ENCODE data around the gene SLAMF9. TPM values are rescaled to one million over a fixed set of nuclear protein-coding genes. Genes with fewer than 3 reads are reported as not detected.

The SLAMF9 gene
- total RNA-seq, 2 donors from 2014 or later = not detected

DNA sequence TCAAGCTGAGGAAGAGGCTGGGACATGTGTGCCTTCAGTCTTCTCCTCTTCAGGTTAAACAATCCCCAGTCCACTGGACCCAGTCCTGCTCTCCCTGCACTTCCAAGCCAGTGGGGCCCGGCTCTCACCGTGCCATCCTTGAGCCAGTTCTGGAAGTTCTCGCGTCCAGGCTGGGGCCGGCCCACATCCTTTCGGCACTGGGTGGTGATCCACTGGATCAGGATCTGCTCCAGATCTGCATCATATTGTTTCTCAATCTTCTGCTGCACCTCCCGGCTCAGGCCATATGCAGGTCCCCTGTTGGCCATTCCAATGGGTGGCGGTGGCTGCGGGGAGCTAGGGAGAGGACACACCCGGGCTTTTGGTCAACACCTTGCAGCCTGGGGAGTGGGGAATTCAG, 33.8 kb downstream of the SLAMF9 start:
- Histone ChIP-seq H3K27ac (peak overlapping the region in 1 of 2 donors; percentile 32), H3K4me3 (no peak overlapping the region)

DNA sequence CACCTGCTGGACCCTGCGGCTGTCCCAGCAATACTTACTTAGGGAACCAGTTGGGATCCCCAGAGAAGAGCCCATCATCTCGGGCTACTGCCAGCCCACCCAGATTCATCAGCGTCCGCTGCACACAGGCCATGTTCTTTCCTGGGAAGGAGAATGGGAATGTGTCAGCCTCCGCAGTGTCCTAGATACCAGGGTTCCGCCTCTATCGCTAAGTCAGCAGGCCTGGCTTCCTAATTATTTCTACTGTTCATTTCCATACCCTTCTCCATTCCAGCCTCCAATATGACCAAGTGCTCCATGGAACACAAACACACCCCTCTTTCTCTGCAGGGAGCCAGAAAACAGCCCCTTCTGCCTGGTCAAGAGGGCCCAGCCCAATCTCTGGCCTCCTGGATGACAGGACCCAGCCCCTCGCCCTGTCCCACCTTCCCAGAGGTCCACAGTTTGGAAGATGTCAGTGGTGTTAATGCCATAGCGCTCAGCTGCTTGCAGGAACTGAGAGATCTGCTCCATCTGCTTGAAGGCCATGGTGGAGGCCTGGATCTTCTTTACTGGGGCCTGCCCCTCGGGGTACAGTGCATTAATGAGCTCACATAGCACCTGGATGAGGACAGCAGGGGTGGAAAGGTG, 34.7 kb downstream of the SLAMF9 start:
- peak overlapping the region in 1 of 2 donors; percentile 32 for H3K27ac ChIP-seq

More for the DNA sequence above, 33.8 kb downstream of the SLAMF9 start:
- DNase-seq (ENCODE audit: low spot score) = no peak
- TF ChIP-seq, protein P1, sequence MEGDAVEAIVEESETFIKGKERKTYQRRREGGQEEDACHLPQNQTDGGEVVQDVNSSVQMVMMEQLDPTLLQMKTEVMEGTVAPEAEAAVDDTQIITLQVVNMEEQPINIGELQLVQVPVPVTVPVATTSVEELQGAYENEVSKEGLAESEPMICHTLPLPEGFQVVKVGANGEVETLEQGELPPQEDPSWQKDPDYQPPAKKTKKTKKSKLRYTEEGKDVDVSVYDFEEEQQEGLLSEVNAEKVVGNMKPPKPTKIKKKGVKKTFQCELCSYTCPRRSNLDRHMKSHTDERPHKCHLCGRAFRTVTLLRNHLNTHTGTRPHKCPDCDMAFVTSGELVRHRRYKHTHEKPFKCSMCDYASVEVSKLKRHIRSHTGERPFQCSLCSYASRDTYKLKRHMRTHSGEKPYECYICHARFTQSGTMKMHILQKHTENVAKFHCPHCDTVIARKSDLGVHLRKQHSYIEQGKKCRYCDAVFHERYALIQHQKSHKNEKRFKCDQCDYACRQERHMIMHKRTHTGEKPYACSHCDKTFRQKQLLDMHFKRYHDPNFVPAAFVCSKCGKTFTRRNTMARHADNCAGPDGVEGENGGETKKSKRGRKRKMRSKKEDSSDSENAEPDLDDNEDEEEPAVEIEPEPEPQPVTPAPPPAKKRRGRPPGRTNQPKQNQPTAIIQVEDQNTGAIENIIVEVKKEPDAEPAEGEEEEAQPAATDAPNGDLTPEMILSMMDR (IDR thresholded peaks at IDR 0.05) = no peak
- Histone ChIP-seq H3K4me1 (peaks cover 0 to 88% of the 10 kb centered on the region in 2 donors), H3K27me3 (no peaks in the 10 kb centered on the region), H3K36me3 (peaks cover 39% of the 10 kb centered on the region), H3K9me3 (no peaks in the 10 kb centered on the region)

GRCh38 chr1:159918352-159919200, 35.5 kb downstream of the SLAMF9 start:
- DNase-seq (ENCODE audit: low spot score) = no peak
- Histone ChIP-seq H3K4me1 (peaks cover 0 to 91% of the 10 kb centered on the region in 2 donors), H3K36me3 (peaks cover 39% of the 10 kb centered on the region), H3K9me3 (no peaks in the 10 kb centered on the region), H3K4me3 (no peak overlapping the region), H3K27me3 (no peaks in the 10 kb centered on the region), H3K27ac (peak overlapping the region in 1 of 2 donors; percentile 32)
- TF ChIP-seq, protein P1 (IDR thresholded peaks at IDR 0.05) = no peak

More for the DNA sequence above, 34.7 kb downstream of the SLAMF9 start:
- Histone ChIP-seq H3K27me3 (no peaks in the 10 kb centered on the region), H3K36me3 (peaks cover 39% of the 10 kb centered on the region), H3K4me1 (peaks cover 0 to 90% of the 10 kb centered on the region in 2 donors), H3K9me3 (no peaks in the 10 kb centered on the region), H3K4me3 (no peak overlapping the region)
- TF ChIP-seq, protein P1 (IDR thresholded peaks at IDR 0.05) = no peak
- DNase-seq (ENCODE audit: low spot score) = no peak

DNA sequence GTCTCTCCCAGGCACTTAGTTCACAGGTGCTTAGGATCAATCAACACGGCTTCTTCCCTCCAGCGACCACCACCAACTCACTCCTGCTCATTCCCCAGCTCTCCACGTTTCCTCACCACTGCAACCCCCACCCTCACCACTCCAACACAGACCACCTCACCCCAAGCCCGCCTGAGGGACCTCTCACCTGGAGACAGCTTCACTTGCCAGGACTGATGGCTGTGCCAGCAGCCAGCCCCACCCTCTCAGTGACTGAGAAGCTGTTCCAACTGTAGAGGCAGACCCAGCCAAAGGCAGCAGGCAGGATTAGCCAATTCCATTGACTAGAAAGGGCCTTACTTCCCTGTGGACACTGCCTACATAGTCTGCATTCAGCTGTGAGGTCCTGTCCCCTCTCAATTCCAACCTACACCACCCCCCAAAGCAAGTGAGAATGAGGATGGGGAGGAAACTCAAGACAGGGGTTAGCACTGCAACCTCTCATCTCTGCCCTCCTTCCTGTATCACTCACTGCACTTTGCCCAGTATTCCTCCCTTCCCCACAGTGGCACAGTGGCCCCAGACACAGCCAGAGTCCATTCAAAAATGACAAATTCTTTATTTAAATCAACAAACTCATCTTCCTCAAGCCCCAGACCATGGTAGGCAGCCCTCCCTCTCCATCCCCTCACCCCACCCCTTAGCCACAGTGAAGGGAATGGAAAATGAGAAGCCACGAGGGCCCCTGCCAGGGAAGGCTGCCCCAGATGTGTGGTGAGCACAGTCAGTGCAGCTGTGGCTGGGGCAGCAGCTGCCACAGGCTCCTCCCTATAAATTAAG, 36.3 kb downstream of the SLAMF9 start:
- peaks cover 0 to 89% of the 10 kb centered on the region in 2 donors for H3K4me1 ChIP-seq
- TF ChIP-seq, protein P1 (IDR thresholded peaks at IDR 0.05) = no peak
- no peaks in the 10 kb centered on the region for H3K27me3 ChIP-seq
- H3K4me3 ChIP-seq = no peak overlapping the region
- peaks cover 39% of the 10 kb centered on the region for H3K36me3 ChIP-seq
- H3K9me3 ChIP-seq = no peaks in the 10 kb centered on the region
- no peak for DNase-seq (ENCODE audit: low spot score)
- peak overlapping the region; percentile 32 to 61 for H3K27ac ChIP-seq

DNA sequence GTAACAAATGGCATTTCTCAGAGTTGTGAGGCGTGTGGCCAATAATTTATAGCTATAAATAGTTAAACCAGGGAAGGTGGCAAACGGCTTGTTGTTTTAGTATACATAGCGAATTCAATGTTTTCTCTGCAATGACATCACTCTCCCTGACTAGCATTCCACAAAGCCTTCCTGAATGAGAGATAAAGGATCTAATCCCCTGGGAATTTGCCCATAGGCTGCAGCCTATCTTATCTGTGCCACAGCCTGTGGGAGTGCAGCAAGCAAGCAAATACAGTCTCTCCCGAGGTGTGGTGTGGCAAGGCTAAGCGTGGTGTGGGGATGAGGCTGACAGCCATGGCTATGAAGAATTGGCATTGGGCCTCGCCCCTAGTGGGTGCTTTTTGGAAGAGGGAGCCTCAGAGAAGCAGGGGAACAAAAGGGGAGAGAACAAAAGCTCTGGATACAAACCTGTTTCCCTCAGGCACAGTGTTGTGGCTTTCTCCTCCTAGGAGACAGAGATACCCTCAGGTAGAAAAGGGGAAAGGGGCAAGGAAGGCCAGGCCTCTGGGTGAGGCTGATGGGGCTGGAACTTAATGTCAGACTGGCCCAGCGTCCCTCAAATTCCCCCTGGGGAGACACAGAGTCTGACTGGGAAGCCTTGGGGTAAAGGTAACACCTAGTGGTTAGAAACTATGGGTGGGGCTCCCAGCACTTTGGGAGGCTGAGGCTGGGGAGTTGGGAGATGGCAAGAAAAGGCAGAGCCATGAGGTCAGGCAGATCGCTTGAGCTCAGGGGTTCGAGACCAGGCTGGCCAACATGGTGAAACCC, 37.6 kb downstream of the SLAMF9 start:
- Histone ChIP-seq H3K4me3 (no peak overlapping the region), H3K27ac (peak overlapping the region; percentile 61 to 76), H3K9me3 (no peaks in the 10 kb centered on the region), H3K36me3 (peaks cover 39% of the 10 kb centered on the region), H3K27me3 (no peaks in the 10 kb centered on the region), H3K4me1 (peaks cover 0 to 85% of the 10 kb centered on the region in 2 donors)
- no peak for DNase-seq (ENCODE audit: low spot score)
- TF ChIP-seq, protein P1 (IDR thresholded peaks at IDR 0.05) = no peak
